WTC11 (cell line): Measurements from ENCODE around the gene GJD4. TPM values are rescaled to one million over a fixed set of nuclear protein-coding genes. Genes with fewer than 3 reads are reported as not detected.
A peak's percentile ranks its signal among the peaks of the same experiment; 100 is the strongest.

Experiments
- ATAC-seq: fragments of 200-7000 bp; cut with Tn5 transposase; 2 replicates; pipeline ENCODE4 v1.10.0; 2021; ENCODE audit warnings: mild to moderate bottlenecking, moderate library complexity
- CTCF ChIA-PET: fragments of 300-600 bp; sonication (Branson Sonifier 250); formaldehyde crosslinking; loops from one replicate; lab custom pipeline; 2021; ENCODE audit warnings: antibody characterized with exemption; lab: Charles Lee
- POLR2A ChIA-PET: fragments of 350-600 bp; sonication (Branson Sonifier 250); formaldehyde crosslinking; loops from one replicate; lab custom pipeline; 2021; ENCODE audit warnings: antibody characterized with exemption; lab: Charles Lee
- DNase-seq: peaks from one replicate; pipeline ENCODE4 v3.0.0; 2021; ENCODE audit warnings: low spot score
- H3K27ac Mint-ChIP-seq: 2 replicates; pipeline ENCODE4 v1.8.0; 2021; ENCODE audit warnings: mixed read lengths
- H3K27me3 Mint-ChIP-seq: 2 replicates; pipeline ENCODE4 v1.8.0; 2021; ENCODE audit warnings: low read depth, mild to moderate bottlenecking, moderate library complexity, mixed read lengths
- H3K36me3 Mint-ChIP-seq: 2 replicates; pipeline ENCODE4 v1.8.0; 2021; ENCODE audit warnings: mixed read lengths
- H3K4me1 Mint-ChIP-seq: 2 replicates; pipeline ENCODE4 v1.8.0; 2022; ENCODE audit warnings: mixed read lengths
- H3K4me3 Mint-ChIP-seq: 2 replicates; pipeline ENCODE4 v1.8.0; 2021; ENCODE audit warnings: mild to moderate bottlenecking, moderate library complexity, mixed read lengths
- H3K9me3 Mint-ChIP-seq: 2 replicates; pipeline ENCODE4 v1.8.0; 2021; ENCODE audit warnings: mixed read lengths
- AR ChIP-seq: fragments of 250-450 bp; sonication (Bioruptor Pico); IDR thresholded peaks from 2 replicates; pipeline ENCODE4 v1.9.0; 2021; ENCODE audit warnings: mild to moderate bottlenecking
- CDX4 ChIP-seq: fragments of 250-450 bp; sonication (Bioruptor Pico); IDR thresholded peaks from 2 replicates; pipeline ENCODE4 v1.9.0; 2021; ENCODE audit warnings: moderate library complexity, mild to moderate bottlenecking, inconsistent platforms, borderline replicate concordance
- FOXK1 ChIP-seq: sonication (generic); formaldehyde crosslinking; IDR thresholded peaks from 2 replicates; pipeline ENCODE4 v1.8.0; 2022; ENCODE audit warnings: mild to moderate bottlenecking, moderate library complexity, missing genetic modification reagents
- GTF2I ChIP-seq: fragments of 250-450 bp; sonication (Bioruptor Pico); conservative IDR thresholded peaks from 2 replicates; pipeline ENCODE4 v1.4.0; 2021; ENCODE audit warnings: mild to moderate bottlenecking
- IRF2 ChIP-seq: sonication (generic); formaldehyde crosslinking; IDR thresholded peaks from 2 replicates; pipeline ENCODE4 v1.8.0; 2022; ENCODE audit warnings: low read depth, missing genetic modification reagents, borderline replicate concordance
- JUN ChIP-seq: sonication (generic); formaldehyde crosslinking; IDR thresholded peaks from 2 replicates; pipeline ENCODE4 v1.8.0; 2023; ENCODE audit warnings: mild to moderate bottlenecking, missing genetic modification reagents
- NR2C2 ChIP-seq: sonication (generic); formaldehyde crosslinking; IDR thresholded peaks from 2 replicates; pipeline ENCODE4 v1.8.0; 2022; ENCODE audit warnings: mild to moderate bottlenecking, missing genetic modification reagents
- NR3C1 ChIP-seq: sonication (generic); formaldehyde crosslinking; conservative IDR thresholded peaks from 2 replicates; pipeline ENCODE4 v1.8.1; 2023; ENCODE audit warnings: low read depth, mild to moderate bottlenecking, missing genetic modification reagents
- OVOL2 ChIP-seq: fragments of 250-450 bp; sonication (Bioruptor Pico); IDR thresholded peaks from 2 replicates; pipeline ENCODE4 v1.9.0; 2021; ENCODE audit warnings: mild to moderate bottlenecking, borderline replicate concordance
- PRDM15 ChIP-seq: sonication (generic); formaldehyde crosslinking; IDR thresholded peaks from 2 replicates; pipeline ENCODE4 v1.8.0; 2022; ENCODE audit warnings: missing genetic modification reagents
- PREB ChIP-seq: sonication (generic); formaldehyde crosslinking; IDR thresholded peaks from 2 replicates; pipeline ENCODE4 v1.8.1; 2022; ENCODE audit warnings: mild to moderate bottlenecking, missing genetic modification reagents, moderate library complexity, borderline replicate concordance
- SP1 ChIP-seq: sonication (generic); formaldehyde crosslinking; conservative IDR thresholded peaks from 2 replicates; pipeline ENCODE4 v1.8.1; 2022; ENCODE audit warnings: missing genetic modification reagents
- TP53 ChIP-seq: sonication (generic); formaldehyde crosslinking; IDR thresholded peaks from 2 replicates; pipeline ENCODE4 v1.8.1; 2023; ENCODE audit warnings: mild to moderate bottlenecking, missing genetic modification reagents
- ZBTB21 ChIP-seq: sonication (generic); formaldehyde crosslinking; IDR thresholded peaks from 2 replicates; pipeline ENCODE4 v1.8.1; 2023; ENCODE audit warnings: mild to moderate bottlenecking, missing genetic modification reagents, borderline replicate concordance
- ZNF263 ChIP-seq: sonication (generic); formaldehyde crosslinking; IDR thresholded peaks from 2 replicates; pipeline ENCODE4 v1.8.1; 2022; ENCODE audit warnings: low read depth, mild to moderate bottlenecking, moderate library complexity, missing genetic modification reagents
- ZNF423 ChIP-seq: fragments of 250-450 bp; sonication (Bioruptor Pico); IDR thresholded peaks from 2 replicates; pipeline ENCODE4 v2.1.2; 2022; ENCODE audit warnings: mild to moderate bottlenecking, moderate library complexity
- ZNF532 ChIP-seq: fragments of 250-450 bp; sonication (Bioruptor Pico); IDR thresholded peaks from 2 replicates; pipeline ENCODE4 v1.9.0; 2021; ENCODE audit warnings: mild to moderate bottlenecking, borderline replicate concordance
- total RNA-seq: library from RNA; stranded (reverse); gene quantifications from 3 replicates; pipeline ENCODE4 v1.2.3, GENCODE V29; 2021

GJD4 gene
- total RNA-seq, 1 experiment from 2014 or later = not detected

GRCh38 chr10:35642793-35643114, 37.6 kb downstream of the GJD4 start (continued):
- no peak for TF ChIP-seq OVOL2 (CRISPR knock-in tag)

- peaks cover 18% of the 10 kb centered on the region for H3K4me1 Mint-ChIP-seq
- TF ChIP-seq FOXK1 (CRISPR knock-in tag) = 0 out of 2 replicates have a peak, but pooled peaks have one; percentile 32
- no peak for TF ChIP-seq TP53 (CRISPR knock-in tag)
- TF ChIP-seq PRDM15 (CRISPR knock-in tag) = peak; percentile 62; the same call in 1 of the 2 replicates
- TF ChIP-seq ZBTB21 = no peak
- 0 out of 2 replicates have a peak, but pooled peaks have one; percentile 2 for TF ChIP-seq ZNF423 (CRISPR knock-in tag)
- TF ChIP-seq AR (CRISPR knock-in tag) = no peak
- no peak for TF ChIP-seq IRF2 (CRISPR knock-in tag)
- TF ChIP-seq SP1 (CRISPR knock-in tag) = no peak
- TF ChIP-seq ZNF263 (CRISPR knock-in tag) = 0 out of 2 replicates have a peak, but pooled peaks have one; percentile 47
- TF ChIP-seq, all 79 proteins: peak for 4
- no peak; the same call in 1 of the 2 replicates for ATAC-seq
- peaks cover 3% of the 10 kb centered on the region; the same call in 1 of the 2 replicates for H3K36me3 Mint-ChIP-seq
- CTCF ChIA-PET = interaction anchor here (0.6 to 1.4 kb wide), 7 partner anchors 20 to 1136 kb away, joined by 3 to 7 read pairs (median 4); no protein-coding TSS in a partner anchor
- peaks cover 4% of the 10 kb centered on the region for H3K9me3 Mint-ChIP-seq
- H3K27ac Mint-ChIP-seq = no peak overlapping the region
- peak overlapping the region; percentile 77 for H3K4me3 Mint-ChIP-seq
- POLR2A ChIA-PET = no interaction called here
- DNase-seq = peak; percentile 58
- peaks cover 34% of the 10 kb centered on the region for H3K27me3 Mint-ChIP-seq
Observed at GRCh38 chr10:35643151-35644049, 38.3 kb downstream of the GJD4 start.

- Mint-ChIP-seq H3K36me3 (peaks cover 3% of the 10 kb centered on the region; the same call in 1 of the 2 replicates), H3K4me1 (peaks cover 14% of the 10 kb centered on the region), H3K9me3 (peaks cover 4% of the 10 kb centered on the region), H3K4me3 (peak overlapping the region; percentile 77), H3K27ac (no peak overlapping the region), H3K27me3 (peaks cover 31% of the 10 kb centered on the region)
- ATAC-seq (no peak), DNase-seq (peak; percentile 32)
- POLR2A ChIA-PET = no interaction called here
- CTCF ChIA-PET = interaction anchor here (0.6 to 1.4 kb wide), 7 partner anchors 19 to 1135 kb away, joined by 3 to 7 read pairs (median 4); no protein-coding TSS in a partner anchor
- TF ChIP-seq PREB (CRISPR knock-in tag) (no peak), CDX4 (CRISPR knock-in tag) (no peak), NR3C1 (CRISPR knock-in tag) (no peak), NR2C2 (CRISPR knock-in tag) (no peak), ZNF532 (CRISPR knock-in tag) (no peak), GTF2I (no peak), JUN (no peak)
Observed at GRCh38 chr10:35644050-35644950, 39.2 kb downstream of the GJD4 start.
